Measurements from ENCODE around the gene TRIM45. TPM values are rescaled to one million over a fixed set of nuclear protein-coding genes. Genes with fewer than 3 reads are reported as not detected.
A peak's percentile ranks its signal among the peaks of the same experiment; 100 is the strongest.

TRIM45 gene
- total RNA-seq, 1 donor: 1.7 TPM

- no peak for DNase-seq (ENCODE audit: low read depth)
- no peak overlapping the region for H3K4me3 ChIP-seq (ENCODE audit: low read depth, low read length)
- TF ChIP-seq CTCF (IDR thresholded peaks at IDR 0.05; ENCODE audit: insufficient read depth, low read depth, low read length): no peak
Observed at GRCh38 chr1:117079737-117080136, 41.8 kb downstream of the TRIM45 start.

- TF ChIP-seq CTCF (IDR thresholded peaks at IDR 0.05; ENCODE audit: insufficient read depth, low read depth, low read length): no peak
- no peak overlapping the region for H3K4me3 ChIP-seq (ENCODE audit: low read depth, low read length)
- DNase-seq (ENCODE audit: low read depth): peak; percentile 69
Observed at GRCh38 chr1:117077267-117077666, 44.3 kb downstream of the TRIM45 start.

- DNase-seq (ENCODE audit: low read depth): no peak
- H3K4me3 ChIP-seq (ENCODE audit: low read depth, low read length): no peak overlapping the region
- no peak for TF ChIP-seq CTCF (IDR thresholded peaks at IDR 0.05; ENCODE audit: insufficient read depth, low read depth, low read length)
Observed at GRCh38 chr1:117076648-117077047, 44.9 kb downstream of the TRIM45 start.

GRCh38 chr1:117070124-117070523, 51.4 kb downstream of the TRIM45 start:
- H3K4me3 ChIP-seq (ENCODE audit: low read depth, low read length): no peak overlapping the region
- no peak for DNase-seq (ENCODE audit: low read depth)
- TF ChIP-seq CTCF (IDR thresholded peaks at IDR 0.05; ENCODE audit: insufficient read depth, low read depth, low read length): no peak

- no peak overlapping the region for H3K4me3 ChIP-seq (ENCODE audit: low read depth, low read length)
- no peak for DNase-seq (ENCODE audit: low read depth)
- TF ChIP-seq CTCF (IDR thresholded peaks at IDR 0.05; ENCODE audit: insufficient read depth, low read depth, low read length): no peak
Observed at GRCh38 chr1:117069220-117069844, 52.2 kb downstream of the TRIM45 start.

GRCh38 chr1:117068580-117068979, 53.0 kb downstream of the TRIM45 start:
- no peak for DNase-seq (ENCODE audit: low read depth)
- no peak for TF ChIP-seq CTCF (IDR thresholded peaks at IDR 0.05; ENCODE audit: insufficient read depth, low read depth, low read length)
- no peak overlapping the region for H3K4me3 ChIP-seq (ENCODE audit: low read depth, low read length)

All from fibroblast of villous mesenchyme (primary cell).